Mucosa of rectum (tissue), 2 donors: ENCODE results near the gene XAB2.
"Not testable (repeated sequence)": the region's sequence is repeated elsewhere in the genome, so short reads cannot be mapped to it uniquely, and the experiment has no call there.

ENCODE experiments used
- H3K27ac ChIP-seq, 2 donors: one replicate each; pipeline ENCODE4 v1.7.0; 2013; ENCODE audit warnings: inconsistent platforms in 2 of 2, low read depth in 2 of 2, low read length in 2 of 2
- H3K27me3 ChIP-seq, 2 donors: one replicate each; pipeline ENCODE4 v1.7.0; 2013; ENCODE audit warnings: low read length in 2 of 2; ENCODE audit not compliant: control insufficient read depth in 2 of 2, insufficient read depth in 2 of 2
- H3K36me3 ChIP-seq, 2 donors: one replicate each; pipeline ENCODE4 v1.7.0; 2013; ENCODE audit warnings: low read length in 2 of 2; ENCODE audit not compliant: control insufficient read depth in 2 of 2, insufficient read depth in 2 of 2
- H3K4me1 ChIP-seq, 2 donors: one replicate each; pipeline ENCODE4 v1.7.0; 2013; ENCODE audit warnings: low read length in 2 of 2, mild to moderate bottlenecking in 1 of 2; ENCODE audit not compliant: control insufficient read depth in 2 of 2, insufficient read depth in 2 of 2
- H3K4me3 ChIP-seq, 2 donors: one replicate each; pipeline ENCODE4 v1.7.0; 2013; ENCODE audit warnings: low read length in 2 of 2
- H3K9ac ChIP-seq, 2 donors: one replicate each; pipeline ENCODE4 v1.7.0; 2013; ENCODE audit warnings: low read length in 2 of 2, low read depth in 1 of 2, mild to moderate bottlenecking in 1 of 2
- H3K9me3 ChIP-seq, 2 donors: one replicate each; pipeline ENCODE4 v1.7.0; 2013; ENCODE audit warnings: low read length in 2 of 2; ENCODE audit not compliant: control insufficient read depth in 2 of 2
- donor health status: healthy.
- donor health status: Normal muscosa, but diverticular disease.

The XAB2 gene

GRCh38 chr19:7650148-7650547 is 20.8 kb upstream of the XAB2 start:
- no peak overlapping the region for H3K9ac ChIP-seq
- no peaks in the 10 kb centered on the region for H3K9me3 ChIP-seq
- peaks cover 3 to 4% of the 10 kb centered on the region in 2 donors for H3K36me3 ChIP-seq
- peaks cover 0 to 6% of the 10 kb centered on the region in 2 donors for H3K4me1 ChIP-seq
- no peak overlapping the region for H3K27ac ChIP-seq
- no peaks in the 10 kb centered on the region for H3K27me3 ChIP-seq
- no peak overlapping the region for H3K4me3 ChIP-seq

DNA sequence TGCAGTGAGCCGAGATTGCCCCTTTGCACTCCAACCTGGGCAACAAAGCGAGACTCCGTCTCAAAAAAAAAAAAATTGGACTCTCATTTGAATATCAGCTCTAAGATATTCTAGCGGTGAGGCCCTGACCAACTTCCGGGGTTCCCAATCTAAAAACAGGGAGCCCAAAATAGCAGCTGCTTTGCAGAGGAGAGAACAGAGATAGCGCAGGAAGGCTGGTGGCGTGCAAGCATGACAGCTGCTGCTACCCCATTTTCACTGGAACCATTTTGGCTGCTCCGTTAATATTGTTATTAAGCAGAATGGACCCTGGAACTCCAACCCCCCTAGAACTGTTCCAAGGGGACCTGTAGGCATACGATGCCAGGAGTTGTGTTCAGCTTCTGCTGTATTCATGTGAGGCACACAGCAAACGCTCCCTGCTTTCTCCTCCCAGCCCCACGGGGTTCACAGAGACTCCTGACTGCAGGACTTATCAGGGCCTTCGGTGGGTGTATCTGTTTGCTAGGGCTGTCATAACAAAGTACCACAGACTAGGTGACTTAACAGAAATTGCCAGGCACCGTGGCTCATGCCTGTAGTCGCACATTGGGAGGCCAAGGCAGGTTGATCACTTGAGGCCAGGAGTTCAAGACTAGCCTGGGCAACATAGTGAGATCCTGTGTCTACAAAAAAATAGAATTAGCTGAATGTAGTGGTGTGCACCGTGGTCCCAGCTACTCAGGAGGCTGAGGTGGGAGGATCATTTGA is 19.1 kb upstream of the XAB2 start:
- peaks cover 0 to 6% of the 10 kb centered on the region in 2 donors for H3K4me1 ChIP-seq

GRCh38 chr19:7647156-7647555 is 17.8 kb upstream of the XAB2 start:
- H3K4me3 ChIP-seq: no peak overlapping the region
- H3K4me1 ChIP-seq: peaks cover 0 to 2% of the 10 kb centered on the region in 2 donors
- H3K36me3 ChIP-seq: peaks cover 6 to 13% of the 10 kb centered on the region in 2 donors
- no peak overlapping the region for H3K9ac ChIP-seq
- no peak overlapping the region for H3K27ac ChIP-seq
- no peaks in the 10 kb centered on the region for H3K9me3 ChIP-seq
- H3K27me3 ChIP-seq: no peaks in the 10 kb centered on the region

More for the DNA sequence above, 19.1 kb upstream of the XAB2 start:
- H3K9me3 ChIP-seq: no peaks in the 10 kb centered on the region
- no peak overlapping the region for H3K27ac ChIP-seq
- H3K9ac ChIP-seq: no peak overlapping the region
- no peak overlapping the region for H3K4me3 ChIP-seq
- no peaks in the 10 kb centered on the region for H3K27me3 ChIP-seq
- peaks cover 3 to 8% of the 10 kb centered on the region in 2 donors for H3K36me3 ChIP-seq

DNA sequence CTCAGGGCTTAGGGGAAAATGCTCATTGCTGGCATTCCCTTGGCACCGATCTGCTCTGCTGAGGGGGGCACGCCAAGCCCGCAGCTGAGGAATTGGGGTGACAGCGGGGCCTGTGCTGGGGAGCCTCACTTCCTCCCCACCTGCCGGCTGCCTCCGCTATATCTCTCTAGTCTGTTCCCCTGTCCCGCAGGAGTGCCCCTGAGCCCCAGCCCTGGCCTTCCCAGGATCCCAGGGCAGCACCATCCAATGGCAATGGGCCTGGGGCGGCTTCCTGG is 17.0 kb upstream of the XAB2 start:
- H3K4me1 ChIP-seq: no peaks in the 10 kb centered on the region
- no peaks in the 10 kb centered on the region for H3K9me3 ChIP-seq
- H3K4me3 ChIP-seq: no peak overlapping the region
- peaks cover 6 to 14% of the 10 kb centered on the region in 2 donors for H3K36me3 ChIP-seq
- H3K27ac ChIP-seq: no peak overlapping the region
- no peak overlapping the region for H3K9ac ChIP-seq
- H3K27me3 ChIP-seq: no peaks in the 10 kb centered on the region

DNA sequence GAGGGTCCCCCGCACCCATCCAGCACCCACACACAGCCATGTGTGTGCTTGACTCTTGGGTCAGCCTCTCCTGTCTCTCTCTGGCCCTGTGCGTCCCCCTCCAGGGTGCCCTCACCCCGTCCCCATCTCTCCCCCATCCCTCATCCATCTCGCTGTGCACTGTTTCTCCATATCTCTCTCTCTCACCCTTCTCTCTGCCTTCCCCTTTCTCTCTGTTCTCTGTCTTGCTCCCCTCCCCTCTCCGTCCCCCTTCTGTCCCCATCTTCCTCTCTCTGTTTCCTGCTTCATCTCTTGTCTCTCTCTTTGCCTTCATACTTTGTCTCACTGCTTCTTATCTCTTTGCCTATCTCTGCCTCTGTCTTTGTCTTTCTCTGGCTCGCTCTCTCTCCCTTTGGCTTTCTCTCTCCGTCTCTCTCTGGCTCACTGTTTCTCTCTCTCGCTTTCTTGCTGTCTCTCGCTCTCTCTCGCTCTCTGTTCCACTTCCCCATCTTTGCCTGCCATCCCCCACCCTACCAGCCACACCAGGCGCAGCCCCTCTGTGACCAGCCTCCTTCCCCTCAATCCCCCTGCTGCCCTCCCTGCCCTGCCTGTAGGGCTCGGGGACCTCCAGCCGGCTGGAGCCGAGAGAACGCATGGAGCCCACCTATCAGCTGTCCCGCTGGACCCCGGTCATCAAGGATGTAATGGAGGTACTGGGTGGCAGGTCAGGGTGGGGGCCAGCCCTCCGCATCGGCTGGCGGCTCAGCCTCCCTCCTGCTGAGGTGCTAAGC is 16.5 kb upstream of the XAB2 start:
- H3K4me1 ChIP-seq: no peaks in the 10 kb centered on the region
- no peak overlapping the region for H3K27ac ChIP-seq
- no peak overlapping the region for H3K4me3 ChIP-seq
- no peak overlapping the region for H3K9ac ChIP-seq
- H3K36me3 ChIP-seq: peaks cover 6 to 14% of the 10 kb centered on the region in 2 donors
- H3K9me3 ChIP-seq: no peaks in the 10 kb centered on the region
- no peaks in the 10 kb centered on the region for H3K27me3 ChIP-seq

- Histone ChIP-seq H3K9me3 (no peaks in the 10 kb centered on the region), H3K4me3 (no peak overlapping the region), H3K9ac (no peak overlapping the region), H3K4me1 (no peaks in the 10 kb centered on the region), H3K27ac (no peak overlapping the region), H3K36me3 (peaks cover 6 to 18% of the 10 kb centered on the region in 2 donors), H3K27me3 (no peaks in the 10 kb centered on the region)
These were observed 15.8 kb upstream of the XAB2 start for GRCh38 chr19:7645163-7645562.

- H3K4me3 ChIP-seq: no peak overlapping the region
- H3K9me3 ChIP-seq: no peaks in the 10 kb centered on the region
- no peaks in the 10 kb centered on the region for H3K4me1 ChIP-seq
- peaks cover 6 to 25% of the 10 kb centered on the region in 2 donors for H3K36me3 ChIP-seq
- H3K27ac ChIP-seq: no peak overlapping the region
- no peak overlapping the region for H3K9ac ChIP-seq
- H3K27me3 ChIP-seq: no peaks in the 10 kb centered on the region
These were observed 15.2 kb upstream of the XAB2 start for GRCh38 chr19:7644550-7644877.

- not testable (repeated sequence) for H3K4me1 ChIP-seq
These were observed 14.5 kb upstream of the XAB2 start for GRCh38 chr19:7643629-7644549.

GRCh38 chr19:7643031-7643415 is 13.7 kb upstream of the XAB2 start:
- Histone ChIP-seq H3K9me3 (no peaks in the 10 kb centered on the region), H3K4me3 (no peak overlapping the region), H3K27ac (no peak overlapping the region), H3K27me3 (no peaks in the 10 kb centered on the region), H3K36me3 (peaks cover 6 to 25% of the 10 kb centered on the region in 2 donors), H3K4me1 (peaks cover 0 to under 1% of the 10 kb centered on the region in 2 donors), H3K9ac (no peak overlapping the region)

More at GRCh38 chr19:7643629-7644549, 14.5 kb upstream of the XAB2 start:
- not testable (repeated sequence) for H3K27ac ChIP-seq, H3K9ac ChIP-seq, H3K4me3 ChIP-seq, H3K27me3 ChIP-seq, H3K9me3 ChIP-seq
- H3K36me3 ChIP-seq: peaks cover 6 to 25% of the 10 kb centered on the region in 2 donors
